ENCODE data around the gene PEX10. TPM values are rescaled to one million over a fixed set of nuclear protein-coding genes. Genes with fewer than 3 reads are reported as not detected.

PEX10 gene
- polyA plus RNA-seq, 1 donor from 2014 or later: 30.1 TPM

- Histone ChIP-seq H3K9me2 (ENCODE audit: insufficient read depth, low read length) (no peaks in the 10 kb centered on the region), H3K9me3 (ENCODE audit: low read length) (no peaks in the 10 kb centered on the region), H4K20me1 (ENCODE audit: insufficient read depth) (no peaks in the 10 kb centered on the region), H2AFZ (ENCODE audit: low read depth, low read length) (no peak overlapping the region), H3K79me2 (replicated peaks; ENCODE audit: insufficient read depth, low read length) (no peaks in the 10 kb centered on the region), H3K27me3 (ENCODE audit: insufficient read depth, low read depth, low read length) (no peaks in the 10 kb centered on the region), H3F3A (ENCODE audit: insufficient read depth, low read length, poor library complexity, severe bottlenecking) (no peaks in the 10 kb centered on the region), H3K4me3 (ENCODE audit: low read length) (no peak overlapping the region), H3K36me3 (ENCODE audit: insufficient read depth, low read length) (no peaks in the 10 kb centered on the region), H3K9ac (ENCODE audit: low read length) (no peak overlapping the region), H3K4me2 (ENCODE audit: low read length) (no peak overlapping the region), H3K27ac (ENCODE audit: low read length) (no peak overlapping the region)
- TF ChIP-seq EP300 (conservative IDR thresholded peaks at IDR 0.05; ENCODE audit: poor library complexity, severe bottlenecking) (no peak), POLR2AphosphoS5 (IDR thresholded peaks at IDR 0.05) (no peak), SMC3 (conservative IDR thresholded peaks at IDR 0.05; ENCODE audit: poor library complexity) (no peak)
These were observed 4.9 kb upstream of the PEX10 start for GRCh38 chr1:2417083-2417832.

DNA sequence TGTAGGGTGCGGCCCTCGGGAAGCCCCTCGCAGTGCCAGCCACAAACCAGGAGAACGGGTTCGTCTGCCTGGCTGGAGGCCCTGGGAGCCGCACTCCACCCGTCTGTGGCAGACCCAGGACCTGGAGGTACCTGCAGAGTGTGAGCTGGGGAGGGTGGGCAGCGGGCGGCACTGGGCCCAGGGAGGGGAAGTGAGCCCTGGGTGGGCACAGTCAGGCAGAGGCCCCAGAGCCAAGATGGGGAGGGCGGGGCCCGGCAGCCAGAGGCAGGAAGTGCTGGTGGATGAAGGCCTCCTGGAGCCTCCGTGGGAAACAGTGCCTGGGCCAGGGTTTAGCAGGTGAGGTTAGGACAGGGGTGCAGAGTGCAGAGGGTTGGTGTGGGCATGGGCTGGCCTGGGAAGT, 4.0 kb upstream of the PEX10 start:
- Histone ChIP-seq H3K27me3 (ENCODE audit: insufficient read depth, low read depth, low read length) (no peaks in the 10 kb centered on the region), H3K4me3 (ENCODE audit: low read length) (no peak overlapping the region), H3K4me2 (ENCODE audit: low read length) (no peak overlapping the region), H3K9me2 (ENCODE audit: insufficient read depth, low read length) (no peaks in the 10 kb centered on the region), H3F3A (ENCODE audit: insufficient read depth, low read length, poor library complexity, severe bottlenecking) (no peaks in the 10 kb centered on the region), H2AFZ (ENCODE audit: low read depth, low read length) (no peak overlapping the region), H3K9me3 (ENCODE audit: low read length) (no peaks in the 10 kb centered on the region), H3K36me3 (ENCODE audit: insufficient read depth, low read length) (no peaks in the 10 kb centered on the region), H3K27ac (ENCODE audit: low read length) (no peak overlapping the region), H4K20me1 (ENCODE audit: insufficient read depth) (no peaks in the 10 kb centered on the region), H3K79me2 (replicated peaks; ENCODE audit: insufficient read depth, low read length) (no peaks in the 10 kb centered on the region), H3K9ac (ENCODE audit: low read length) (no peak overlapping the region)
- TF ChIP-seq, protein P1, sequence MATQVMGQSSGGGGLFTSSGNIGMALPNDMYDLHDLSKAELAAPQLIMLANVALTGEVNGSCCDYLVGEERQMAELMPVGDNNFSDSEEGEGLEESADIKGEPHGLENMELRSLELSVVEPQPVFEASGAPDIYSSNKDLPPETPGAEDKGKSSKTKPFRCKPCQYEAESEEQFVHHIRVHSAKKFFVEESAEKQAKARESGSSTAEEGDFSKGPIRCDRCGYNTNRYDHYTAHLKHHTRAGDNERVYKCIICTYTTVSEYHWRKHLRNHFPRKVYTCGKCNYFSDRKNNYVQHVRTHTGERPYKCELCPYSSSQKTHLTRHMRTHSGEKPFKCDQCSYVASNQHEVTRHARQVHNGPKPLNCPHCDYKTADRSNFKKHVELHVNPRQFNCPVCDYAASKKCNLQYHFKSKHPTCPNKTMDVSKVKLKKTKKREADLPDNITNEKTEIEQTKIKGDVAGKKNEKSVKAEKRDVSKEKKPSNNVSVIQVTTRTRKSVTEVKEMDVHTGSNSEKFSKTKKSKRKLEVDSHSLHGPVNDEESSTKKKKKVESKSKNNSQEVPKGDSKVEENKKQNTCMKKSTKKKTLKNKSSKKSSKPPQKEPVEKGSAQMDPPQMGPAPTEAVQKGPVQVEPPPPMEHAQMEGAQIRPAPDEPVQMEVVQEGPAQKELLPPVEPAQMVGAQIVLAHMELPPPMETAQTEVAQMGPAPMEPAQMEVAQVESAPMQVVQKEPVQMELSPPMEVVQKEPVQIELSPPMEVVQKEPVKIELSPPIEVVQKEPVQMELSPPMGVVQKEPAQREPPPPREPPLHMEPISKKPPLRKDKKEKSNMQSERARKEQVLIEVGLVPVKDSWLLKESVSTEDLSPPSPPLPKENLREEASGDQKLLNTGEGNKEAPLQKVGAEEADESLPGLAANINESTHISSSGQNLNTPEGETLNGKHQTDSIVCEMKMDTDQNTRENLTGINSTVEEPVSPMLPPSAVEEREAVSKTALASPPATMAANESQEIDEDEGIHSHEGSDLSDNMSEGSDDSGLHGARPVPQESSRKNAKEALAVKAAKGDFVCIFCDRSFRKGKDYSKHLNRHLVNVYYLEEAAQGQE (IDR thresholded peaks at IDR 0.05; ENCODE audit: borderline replicate concordance): no peak
- no peak for TF ChIP-seq EZH2 (IDR thresholded peaks at IDR 0.05; ENCODE audit: borderline replicate concordance, insufficient read depth, low read length, poor library complexity, severe bottlenecking)
- TF ChIP-seq SMC3 (conservative IDR thresholded peaks at IDR 0.05; ENCODE audit: poor library complexity): no peak
- no peak for TF ChIP-seq MXI1 (conservative IDR thresholded peaks at IDR 0.05; ENCODE audit: poor library complexity, severe bottlenecking)
- no peak for TF ChIP-seq TAF1 (IDR thresholded peaks at IDR 0.05; ENCODE audit: low read depth)
- TF ChIP-seq, protein P2, sequence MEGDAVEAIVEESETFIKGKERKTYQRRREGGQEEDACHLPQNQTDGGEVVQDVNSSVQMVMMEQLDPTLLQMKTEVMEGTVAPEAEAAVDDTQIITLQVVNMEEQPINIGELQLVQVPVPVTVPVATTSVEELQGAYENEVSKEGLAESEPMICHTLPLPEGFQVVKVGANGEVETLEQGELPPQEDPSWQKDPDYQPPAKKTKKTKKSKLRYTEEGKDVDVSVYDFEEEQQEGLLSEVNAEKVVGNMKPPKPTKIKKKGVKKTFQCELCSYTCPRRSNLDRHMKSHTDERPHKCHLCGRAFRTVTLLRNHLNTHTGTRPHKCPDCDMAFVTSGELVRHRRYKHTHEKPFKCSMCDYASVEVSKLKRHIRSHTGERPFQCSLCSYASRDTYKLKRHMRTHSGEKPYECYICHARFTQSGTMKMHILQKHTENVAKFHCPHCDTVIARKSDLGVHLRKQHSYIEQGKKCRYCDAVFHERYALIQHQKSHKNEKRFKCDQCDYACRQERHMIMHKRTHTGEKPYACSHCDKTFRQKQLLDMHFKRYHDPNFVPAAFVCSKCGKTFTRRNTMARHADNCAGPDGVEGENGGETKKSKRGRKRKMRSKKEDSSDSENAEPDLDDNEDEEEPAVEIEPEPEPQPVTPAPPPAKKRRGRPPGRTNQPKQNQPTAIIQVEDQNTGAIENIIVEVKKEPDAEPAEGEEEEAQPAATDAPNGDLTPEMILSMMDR (IDR thresholded peaks at IDR 0.05; ENCODE audit: poor library complexity, severe bottlenecking): no peak
- no peak for TF ChIP-seq RAD21 (conservative IDR thresholded peaks at IDR 0.05)
- TF ChIP-seq EP300 (conservative IDR thresholded peaks at IDR 0.05; ENCODE audit: poor library complexity, severe bottlenecking): no peak
- no peak for TF ChIP-seq POLR2AphosphoS5 (IDR thresholded peaks at IDR 0.05)

Data from neural cell (in vitro differentiated cells).